HFFc6 (cell line): ENCODE data around the gene VILL. TPM values are rescaled to one million over a fixed set of nuclear protein-coding genes. Genes with fewer than 3 reads are reported as not detected.
"Not testable (repeated sequence)": the region's sequence is repeated elsewhere in the genome, so short reads cannot be mapped to it uniquely, and the experiment has no call there.

ENCODE experiments used
- DNase-seq: peaks from one replicate; pipeline ENCODE4 v3.0.0-alpha.2; 2018
- H3K27ac Mint-ChIP-seq: 2 replicates; pipeline ENCODE4 v1.8.0; 2020; ENCODE audit warnings: mild to moderate bottlenecking, mixed read lengths
- H3K27me3 Mint-ChIP-seq: 2 replicates; pipeline ENCODE4 v1.8.0; 2021; ENCODE audit warnings: mild to moderate bottlenecking, moderate library complexity, mixed read lengths; ENCODE audit not compliant: insufficient read depth
- H3K36me3 Mint-ChIP-seq: 2 replicates; pipeline ENCODE4 v1.8.0; 2021; ENCODE audit warnings: low read depth, mixed read lengths
- H3K4me1 Mint-ChIP-seq: 2 replicates; pipeline ENCODE4 v1.8.0; 2020; ENCODE audit warnings: low read depth, mixed read lengths
- H3K4me3 Mint-ChIP-seq: 2 replicates; pipeline ENCODE4 v1.8.0; 2020; ENCODE audit warnings: mild to moderate bottlenecking, moderate library complexity, mixed read lengths
- H3K9me3 Mint-ChIP-seq: 2 replicates; pipeline ENCODE4 v1.8.0; 2020; ENCODE audit warnings: mild to moderate bottlenecking, mixed read lengths
- CTCF ChIP-seq: fragments of 200-600 bp; sonication (generic); IDR thresholded peaks from 2 replicates; pipeline ENCODE4 v1.5.0; 2021; ENCODE audit warnings: antibody characterized with exemption, mild to moderate bottlenecking
- total RNA-seq, 6 experiments: library from RNA; stranded (reverse); fragmentation: NEBNext Ultra II Directional; extraction: Animal tissue kit (Norgen Biotek cat#: 25700); gene quantifications; 2 replicates in 1 of 6; 3 replicates in 5 of 6; pipeline ENCODE4 v1.2.3, GENCODE V29; 2021

VILL gene
- total RNA-seq, 6 experiments from 2014 or later: 3.5 to 4.6 (median 3.7) TPM

GRCh38 chr3:38032328-38032865 is 41.8 kb downstream of the VILL start:
- DNase-seq: no peak
- Mint-ChIP-seq H3K4me1 (peaks cover 22% of the 10 kb centered on the region), H3K9me3 (no peaks in the 10 kb centered on the region), H3K36me3 (no peaks in the 10 kb centered on the region), H3K27ac (no peak overlapping the region), H3K4me3 (no peak overlapping the region), H3K27me3 (peaks cover 9% of the 10 kb centered on the region; the same call in 1 of the 2 replicates)
- TF ChIP-seq CTCF: no peak

- not testable (repeated sequence) for DNase-seq, H3K36me3 Mint-ChIP-seq, H3K27ac Mint-ChIP-seq, H3K9me3 Mint-ChIP-seq, H3K4me3 Mint-ChIP-seq, H3K27me3 Mint-ChIP-seq
- peaks cover 20% of the 10 kb centered on the region for H3K4me1 Mint-ChIP-seq
Observed at GRCh38 chr3:38033586-38033985, 43.0 kb downstream of the VILL start.

- DNase-seq, H3K9me3 Mint-ChIP-seq, H3K27ac Mint-ChIP-seq, H3K27me3 Mint-ChIP-seq, H3K4me3 Mint-ChIP-seq, H3K36me3 Mint-ChIP-seq: not testable (repeated sequence)
- peaks cover 26% of the 10 kb centered on the region for H3K4me1 Mint-ChIP-seq
Observed at GRCh38 chr3:38034335-38034734, 43.7 kb downstream of the VILL start.

GRCh38 chr3:38036286-38036685 is 45.7 kb downstream of the VILL start:
- H3K27me3 Mint-ChIP-seq: peaks cover 7% of the 10 kb centered on the region; the same call in 1 of the 2 replicates
- no peak overlapping the region for H3K27ac Mint-ChIP-seq
- H3K36me3 Mint-ChIP-seq: no peaks in the 10 kb centered on the region
- no peak for DNase-seq
- no peak overlapping the region for H3K4me3 Mint-ChIP-seq
- H3K4me1 Mint-ChIP-seq: peaks cover 29% of the 10 kb centered on the region
- TF ChIP-seq CTCF: no peak
- H3K9me3 Mint-ChIP-seq: no peaks in the 10 kb centered on the region

- Mint-ChIP-seq H3K4me1 (peaks cover 22% of the 10 kb centered on the region), H3K36me3 (no peaks in the 10 kb centered on the region), H3K9me3 (no peaks in the 10 kb centered on the region), H3K27me3 (peaks cover 7% of the 10 kb centered on the region; the same call in 1 of the 2 replicates), H3K4me3 (no peak overlapping the region), H3K27ac (no peak overlapping the region)
- no peak for DNase-seq
- no peak for TF ChIP-seq CTCF
Observed at GRCh38 chr3:38036906-38037305, 46.3 kb downstream of the VILL start.

- Mint-ChIP-seq H3K4me1 (peaks cover 21% of the 10 kb centered on the region), H3K9me3 (no peaks in the 10 kb centered on the region), H3K36me3 (no peaks in the 10 kb centered on the region), H3K4me3 (peak overlapping the region; percentile 75; the same call in 1 of the 2 replicates), H3K27ac (peak overlapping the region; percentile 38), H3K27me3 (peaks cover 7% of the 10 kb centered on the region; the same call in 1 of the 2 replicates)
- DNase-seq: no peak
- TF ChIP-seq CTCF: no peak
Observed at GRCh38 chr3:38038447-38038911, 47.9 kb downstream of the VILL start.
